Measurements from ENCODE around the gene NTM.

DNA sequence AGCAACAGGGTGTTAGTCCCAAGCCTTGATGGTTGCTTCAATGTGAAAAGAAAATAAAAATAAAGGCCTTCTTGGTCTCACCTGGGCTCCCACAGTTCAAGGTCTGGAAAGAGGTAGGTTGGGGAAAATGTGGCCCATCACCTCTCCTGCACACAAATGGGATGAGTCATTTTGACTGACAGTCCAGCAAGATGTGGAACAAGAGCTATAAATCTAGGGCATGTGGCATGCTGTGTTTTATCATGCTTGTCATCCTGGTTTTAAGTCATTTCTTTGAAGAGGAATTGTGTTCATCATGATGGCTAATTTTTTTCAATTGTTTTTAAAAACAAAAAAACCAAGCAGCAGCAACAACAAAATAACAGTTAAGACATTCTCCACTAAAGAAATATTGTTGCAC, 503.7 kb downstream of the NTM start:
- TF ChIP-seq FOXK1 (CRISPR knock-in tag; IDR thresholded peaks at IDR 0.05) (no peak), CTCF (IDR thresholded peaks at IDR 0.05) (no peak), E2F4 (CRISPR knock-in tag; IDR thresholded peaks at IDR 0.05; ENCODE audit: borderline replicate concordance, low read depth) (no peak), ZNF512 (CRISPR knock-in tag; IDR thresholded peaks at IDR 0.05; ENCODE audit: borderline replicate concordance) (no peak), ETV6 (CRISPR knock-in tag; IDR thresholded peaks at IDR 0.05) (no peak), ATF6 (CRISPR knock-in tag; IDR thresholded peaks at IDR 0.05) (no peak), ZNF423 (CRISPR knock-in tag; IDR thresholded peaks at IDR 0.05) (no peak), CBFB (CRISPR knock-in tag; IDR thresholded peaks at IDR 0.05; ENCODE audit: low read depth) (no peak), NR2C2 (CRISPR knock-in tag; IDR thresholded peaks at IDR 0.05) (no peak), ATF1 (CRISPR knock-in tag; IDR thresholded peaks at IDR 0.05) (no peak), ATF3 (CRISPR knock-in tag; conservative IDR thresholded peaks at IDR 0.05) (no peak), NFYB (CRISPR knock-in tag; conservative IDR thresholded peaks at IDR 0.05; ENCODE audit: low read depth) (no peak), JUN (CRISPR knock-in tag; IDR thresholded peaks at IDR 0.05) (no peak)
- TF ChIP-seq, protein P1, sequence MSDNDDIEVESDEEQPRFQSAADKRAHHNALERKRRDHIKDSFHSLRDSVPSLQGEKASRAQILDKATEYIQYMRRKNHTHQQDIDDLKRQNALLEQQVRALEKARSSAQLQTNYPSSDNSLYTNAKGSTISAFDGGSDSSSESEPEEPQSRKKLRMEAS (CRISPR knock-in tag; IDR thresholded peaks at IDR 0.05): no peak
